NCI-H1930 (cell line): ENCODE measurements around the gene CNIH1.
"Not testable (repeated sequence)": the region's sequence is repeated elsewhere in the genome, so short reads cannot be mapped to it uniquely, and the experiment has no call there.

Experiments used
- DNase-seq, 2 experiments: peaks; one replicate each; lab custom pipeline; 2025; lab: John Stamatoyannopoulos, UW

The CNIH1 gene

DNA sequence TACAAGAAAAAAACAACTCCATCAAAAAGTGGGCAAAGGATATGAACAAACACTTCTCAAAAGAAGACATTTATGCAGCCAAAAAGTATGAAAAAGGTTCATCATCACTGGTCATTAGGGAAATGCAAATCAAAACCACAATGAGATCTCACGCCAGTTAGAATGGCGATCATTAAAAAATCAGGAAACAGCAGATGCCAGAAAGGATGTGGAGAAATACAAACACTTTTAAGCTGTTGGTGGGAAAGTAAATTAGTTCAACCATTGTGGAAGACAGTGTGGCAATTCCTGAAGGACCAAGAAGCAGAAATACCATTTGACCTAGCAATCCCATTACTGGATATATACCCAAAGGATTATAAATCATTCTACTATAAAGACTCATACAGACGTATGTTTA is 60.6 kb downstream of the CNIH1 start:
- DNase-seq, result not testable (repeated sequence)

DNA sequence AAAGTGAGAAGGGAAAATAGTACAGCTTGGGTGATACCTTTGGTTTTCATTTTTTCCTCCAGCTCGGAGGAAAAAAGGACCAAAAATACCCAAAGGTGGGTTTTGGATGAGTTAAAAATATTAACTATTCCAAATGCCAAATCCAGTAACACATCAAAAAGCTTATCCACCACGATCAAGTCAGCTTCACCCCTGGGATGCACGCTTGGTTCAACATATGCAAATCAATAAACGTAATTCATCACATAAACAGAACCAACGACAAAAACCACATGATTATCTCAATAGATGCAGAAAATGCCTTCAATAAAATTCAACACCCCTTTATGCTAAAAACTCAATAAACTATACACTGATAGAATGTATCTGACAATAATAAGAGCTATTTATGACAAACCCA is 62.3 kb downstream of the CNIH1 start:
- DNase-seq, result not testable (repeated sequence)

DNA sequence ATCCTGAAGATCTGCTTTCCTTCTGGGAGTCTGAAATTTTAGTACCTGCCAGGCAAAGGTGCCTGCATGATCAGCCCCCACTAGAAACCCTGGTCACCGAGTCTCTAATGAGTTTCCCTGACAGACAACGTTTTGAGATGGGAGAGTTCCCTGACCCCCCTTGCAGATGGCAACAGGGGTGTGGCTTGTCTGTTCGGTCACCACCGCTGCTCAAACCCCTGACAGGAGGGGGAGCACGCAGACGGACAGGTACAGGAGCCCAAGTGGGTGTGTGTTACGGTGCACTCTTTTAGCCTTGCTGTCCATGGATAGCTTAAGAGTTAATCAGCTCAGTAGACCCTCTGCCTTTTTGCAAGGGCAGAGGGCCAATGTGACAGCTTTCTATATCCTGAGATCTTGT is 63.7 kb downstream of the CNIH1 start:
- no peak for DNase-seq

DNA sequence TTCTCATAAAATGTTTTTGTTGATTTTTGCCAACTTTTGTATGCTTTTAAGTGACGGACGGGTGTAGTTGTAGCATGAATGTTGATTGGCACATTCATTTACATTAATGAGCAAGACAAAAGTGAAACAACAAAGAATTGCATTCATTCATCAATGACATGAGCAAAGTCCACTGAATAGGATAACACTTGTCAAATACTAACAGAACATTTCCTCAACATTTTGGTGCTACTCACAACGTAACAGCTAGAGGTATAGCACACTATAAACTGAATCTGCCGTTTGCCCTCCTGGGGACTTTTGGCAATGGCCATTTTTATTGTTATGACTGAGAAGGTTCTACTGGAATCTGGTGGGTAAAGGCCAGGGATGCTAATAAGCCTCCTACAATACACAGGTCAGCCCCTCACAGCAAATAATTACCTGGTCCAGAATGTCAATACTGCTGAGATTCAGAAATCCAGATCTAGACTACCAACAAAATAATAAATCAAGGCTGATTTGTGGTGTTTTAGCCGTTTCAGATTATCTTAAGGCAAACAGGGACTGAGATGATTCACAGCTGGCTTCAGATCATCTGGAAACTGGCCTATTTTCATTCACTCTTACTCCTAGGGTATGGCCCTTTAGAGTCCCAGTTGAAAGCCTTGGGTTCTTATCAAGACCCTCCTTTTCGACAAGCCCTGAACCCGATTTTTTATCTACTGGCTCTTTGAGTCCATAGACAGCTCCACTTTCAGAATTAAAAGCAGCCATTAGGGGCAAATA is 66.9 kb downstream of the CNIH1 start:
- DNase-seq, result no peak
